LNCaP clone FGC (cell line): Measurements from ENCODE around the gene GON4L.
"Not testable (repeated sequence)": the region's sequence is repeated elsewhere in the genome, so short reads cannot be mapped to it uniquely, and the experiment has no call there.

Experiments
- DNase-seq: peaks from one replicate; pipeline ENCODE4 v3.0.0-alpha.2; 2011; ENCODE audit warnings: low read depth
- H3K4me3 ChIP-seq: 2 replicates; pipeline ENCODE4 v1.5.1; 2011; ENCODE audit warnings: mild to moderate bottlenecking, low read depth, low read length, control low read depth
- TF ChIP-seq, protein P1 (sequence below): IDR thresholded peaks from 2 replicates; pipeline ENCODE4 v1.5.1; 2012; ENCODE audit warnings: mild to moderate bottlenecking; ENCODE audit not compliant: control insufficient read depth, insufficient read depth; ENCODE audit errors: extremely low read depth

The GON4L gene

DNA sequence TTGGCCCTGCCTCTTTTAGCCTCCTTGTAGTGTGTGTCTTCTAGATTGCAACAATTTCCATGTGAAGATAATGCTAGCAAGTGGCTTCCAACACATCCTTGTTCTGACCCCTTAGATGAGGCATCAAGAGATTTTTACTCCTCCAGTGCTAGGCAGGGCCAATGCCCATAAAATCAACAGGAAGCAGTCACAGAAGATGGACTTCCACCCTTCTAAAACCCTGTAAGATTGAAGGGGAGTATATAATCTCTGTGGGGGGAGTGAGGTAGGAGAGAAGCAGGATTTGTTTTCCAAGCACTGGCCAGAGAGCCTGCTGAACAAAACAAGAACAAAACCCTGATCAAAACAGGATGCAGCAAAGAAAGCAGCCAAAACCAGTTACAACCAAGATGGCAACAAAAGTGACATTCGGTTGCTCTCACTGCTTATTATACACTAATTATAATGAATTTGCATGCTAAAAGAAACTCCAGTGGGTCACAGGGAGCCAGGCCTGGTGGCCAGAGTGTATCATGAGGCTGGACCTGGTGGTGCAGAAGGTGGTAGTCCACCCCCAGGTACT, 12.1 kb downstream of the GON4L start:
- DNase-seq = no peak
- TF ChIP-seq, protein P1, sequence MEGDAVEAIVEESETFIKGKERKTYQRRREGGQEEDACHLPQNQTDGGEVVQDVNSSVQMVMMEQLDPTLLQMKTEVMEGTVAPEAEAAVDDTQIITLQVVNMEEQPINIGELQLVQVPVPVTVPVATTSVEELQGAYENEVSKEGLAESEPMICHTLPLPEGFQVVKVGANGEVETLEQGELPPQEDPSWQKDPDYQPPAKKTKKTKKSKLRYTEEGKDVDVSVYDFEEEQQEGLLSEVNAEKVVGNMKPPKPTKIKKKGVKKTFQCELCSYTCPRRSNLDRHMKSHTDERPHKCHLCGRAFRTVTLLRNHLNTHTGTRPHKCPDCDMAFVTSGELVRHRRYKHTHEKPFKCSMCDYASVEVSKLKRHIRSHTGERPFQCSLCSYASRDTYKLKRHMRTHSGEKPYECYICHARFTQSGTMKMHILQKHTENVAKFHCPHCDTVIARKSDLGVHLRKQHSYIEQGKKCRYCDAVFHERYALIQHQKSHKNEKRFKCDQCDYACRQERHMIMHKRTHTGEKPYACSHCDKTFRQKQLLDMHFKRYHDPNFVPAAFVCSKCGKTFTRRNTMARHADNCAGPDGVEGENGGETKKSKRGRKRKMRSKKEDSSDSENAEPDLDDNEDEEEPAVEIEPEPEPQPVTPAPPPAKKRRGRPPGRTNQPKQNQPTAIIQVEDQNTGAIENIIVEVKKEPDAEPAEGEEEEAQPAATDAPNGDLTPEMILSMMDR = no peak
- no peak overlapping the region for H3K4me3 ChIP-seq

DNA sequence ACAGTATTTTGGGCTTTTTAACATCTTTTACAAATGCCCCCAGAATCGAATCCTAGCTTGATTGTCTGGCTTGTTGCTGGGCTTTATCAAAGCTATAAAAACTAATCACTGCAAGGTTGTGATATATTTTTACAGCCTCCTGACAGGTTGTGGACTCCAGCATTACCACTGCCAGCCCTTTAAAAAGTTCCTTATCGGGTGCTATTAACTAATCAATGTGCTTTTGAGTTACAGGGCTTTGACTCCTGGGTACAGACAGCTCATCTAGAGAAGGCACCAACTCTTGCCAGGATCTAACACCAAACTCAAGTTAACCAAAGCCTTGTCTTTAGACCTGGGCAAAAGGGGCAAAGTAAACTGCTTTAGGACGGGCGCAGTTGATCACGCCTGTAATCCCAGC, 16.6 kb downstream of the GON4L start:
- no peak overlapping the region for H3K4me3 ChIP-seq
- no peak for DNase-seq
- TF ChIP-seq, protein P1 = no peak

DNA sequence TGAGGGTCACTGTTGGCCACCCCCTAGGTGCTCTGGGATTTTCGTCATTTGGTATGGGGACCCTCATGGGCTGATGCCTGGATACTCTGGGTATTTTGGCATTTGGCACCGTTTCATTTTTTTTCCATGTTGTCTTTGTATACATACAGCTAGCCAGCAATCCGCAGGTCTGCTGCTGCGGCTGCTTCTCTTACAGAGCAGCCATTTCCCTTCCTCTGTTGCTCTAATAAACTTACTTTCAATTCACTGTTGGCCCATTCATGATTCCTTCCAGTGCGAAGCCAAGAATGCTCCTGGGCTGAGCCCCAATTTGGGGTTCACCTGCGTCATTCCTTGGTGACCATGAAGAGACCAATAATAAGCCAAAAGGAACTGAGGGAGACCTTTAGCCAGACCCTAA, 21.5 kb downstream of the GON4L start:
- no peak for DNase-seq
- TF ChIP-seq, protein P1 = no peak
- H3K4me3 ChIP-seq = no peak overlapping the region

DNA sequence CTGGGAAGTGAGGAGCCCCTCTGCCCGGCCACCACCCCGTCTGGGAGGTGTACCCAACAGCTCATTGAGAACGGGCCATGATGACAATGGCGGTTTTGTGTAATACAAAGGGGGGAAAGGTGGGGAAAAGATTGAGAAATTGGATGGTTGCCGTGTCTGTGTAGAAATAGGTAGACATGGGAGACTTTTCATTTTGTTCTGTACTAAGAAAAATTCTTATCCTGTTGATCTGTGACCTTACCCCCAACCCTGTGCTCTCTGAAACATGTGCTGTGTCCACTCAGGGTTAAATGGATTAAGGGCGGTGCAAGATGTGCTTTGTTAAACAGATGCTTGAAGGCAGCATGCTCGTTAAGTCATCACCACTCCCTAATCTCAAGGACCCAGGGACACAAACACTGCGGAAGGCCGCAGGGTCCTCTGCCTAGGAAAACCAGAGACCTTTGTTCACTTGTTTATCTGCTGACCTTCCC, 22.1 kb downstream of the GON4L start:
- DNase-seq, H3K4me3 ChIP-seq: not testable (repeated sequence)

DNA sequence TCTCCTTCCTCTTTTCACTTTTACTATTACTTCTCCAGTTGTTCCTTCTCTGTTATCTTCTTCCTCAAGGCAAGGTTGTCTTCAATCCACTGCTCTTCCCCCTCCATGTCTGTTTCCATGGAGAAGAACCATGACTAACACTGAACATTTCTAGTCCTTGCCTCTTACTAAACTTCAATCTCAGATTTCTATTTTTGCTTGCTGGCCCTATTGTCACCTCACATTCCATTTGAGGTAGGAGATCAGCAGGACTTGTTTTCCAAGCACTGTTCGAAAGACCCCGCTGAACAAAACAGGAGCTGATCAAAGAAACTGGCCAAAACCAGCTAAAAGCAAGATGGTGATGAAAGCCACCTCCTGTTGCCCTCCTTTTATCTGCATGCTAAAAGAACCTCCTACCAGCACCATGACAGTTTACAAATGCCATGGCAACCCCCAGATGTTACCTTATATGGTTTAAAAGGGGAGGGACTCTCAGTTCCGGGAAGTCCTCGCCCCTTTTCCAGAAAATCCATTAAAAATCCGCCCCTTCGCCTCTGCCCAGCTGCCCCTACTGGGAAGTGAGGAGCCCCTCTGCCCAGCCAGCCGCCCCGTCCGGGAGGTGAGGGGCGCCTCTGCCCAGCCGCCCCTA, 22.6 kb downstream of the GON4L start:
- no peak for DNase-seq
- H3K4me3 ChIP-seq = no peak overlapping the region
- TF ChIP-seq, protein P1 = no peak

DNA sequence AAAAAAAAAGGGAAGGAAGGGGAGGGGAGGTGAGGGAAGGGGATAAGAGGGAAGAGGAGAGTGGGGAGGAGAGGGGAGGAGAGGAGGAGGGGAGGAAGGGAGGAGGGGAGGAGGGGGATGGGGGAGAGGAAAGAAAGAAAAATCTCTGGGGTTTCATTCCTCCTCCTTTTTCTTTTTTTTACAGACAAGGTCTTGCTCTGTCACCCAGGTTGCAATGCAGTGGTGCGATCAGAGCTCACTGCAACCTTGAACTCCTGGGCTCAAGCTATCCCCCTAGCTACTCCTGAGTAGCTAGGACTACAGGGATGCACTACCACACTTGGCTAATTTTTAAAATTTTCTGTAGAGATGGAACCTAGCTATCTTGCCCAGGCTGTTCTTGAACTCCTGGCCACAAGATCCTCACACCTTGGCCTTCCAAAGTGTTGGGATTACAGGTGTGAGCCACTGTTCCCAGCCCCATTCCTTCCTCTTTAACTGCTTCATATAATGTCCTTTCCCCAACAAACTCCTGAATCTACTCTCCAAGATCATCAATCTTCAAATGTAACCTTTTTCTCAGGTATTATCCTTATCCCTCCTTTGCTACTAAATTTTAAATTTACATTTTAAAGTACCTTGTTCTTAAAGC, 23.2 kb downstream of the GON4L start:
- TF ChIP-seq, protein P1 = no peak
- DNase-seq = no peak
- H3K4me3 ChIP-seq = no peak overlapping the region

DNA sequence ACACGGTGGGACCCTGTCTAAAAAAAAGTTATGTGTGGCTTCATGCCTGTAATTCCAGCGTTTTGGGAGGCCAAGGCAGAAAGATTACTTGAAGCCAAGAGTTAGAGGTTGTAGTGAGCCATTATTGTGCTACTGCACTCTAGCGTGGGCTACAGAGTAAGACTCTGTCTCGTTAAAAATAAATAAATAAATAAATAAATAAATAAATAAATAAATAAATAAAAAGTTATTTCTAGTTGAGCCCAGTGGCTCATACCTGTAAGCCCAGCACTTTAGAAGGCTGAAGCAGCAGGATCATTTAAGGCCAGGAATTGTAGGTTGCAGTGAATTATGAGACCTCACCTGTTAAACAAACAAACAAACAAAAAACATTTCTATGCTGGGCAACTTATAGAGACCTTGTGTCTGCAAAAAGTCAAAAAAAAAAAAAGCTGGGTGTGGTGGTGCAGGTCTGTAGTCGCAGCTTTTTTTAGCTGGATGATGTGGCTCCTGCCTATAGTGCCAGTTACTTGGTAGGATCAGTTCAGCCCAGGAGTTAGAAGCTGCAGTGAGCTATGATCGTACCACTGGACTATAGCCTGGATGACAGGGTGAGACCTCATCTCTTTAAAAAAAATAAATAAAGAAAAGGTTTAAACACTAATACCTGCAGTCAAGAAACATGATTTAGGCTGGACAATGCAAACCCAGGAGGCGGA, 25.6 kb downstream of the GON4L start:
- TF ChIP-seq, protein P1 = no peak
- H3K4me3 ChIP-seq = no peak overlapping the region
- DNase-seq = no peak
